HG02973 (cell line): ENCODE data around the gene RNF169.
A peak's percentile ranks its signal among the peaks of the same experiment; 100 is the strongest.
"Not testable (repeated sequence)": the region's sequence is repeated elsewhere in the genome, so short reads cannot be mapped to it uniquely, and the experiment has no call there.

Experiments used
- ATAC-seq: cut with Tn5 transposase; IDR thresholded peaks from one replicate; pipeline ENCODE4 v1.9.1; 2021; ENCODE audit warnings: moderate library complexity; ENCODE audit not compliant: unreplicated experiment

Gene RNF169

GRCh38 chr11:74768172-74768651 is 19.6 kb downstream of the RNF169 start:
- ATAC-seq = not testable (repeated sequence)

- no peak for ATAC-seq
Measured at GRCh38 chr11:74769055-74769707, 20.5 kb downstream of the RNF169 start.

DNA sequence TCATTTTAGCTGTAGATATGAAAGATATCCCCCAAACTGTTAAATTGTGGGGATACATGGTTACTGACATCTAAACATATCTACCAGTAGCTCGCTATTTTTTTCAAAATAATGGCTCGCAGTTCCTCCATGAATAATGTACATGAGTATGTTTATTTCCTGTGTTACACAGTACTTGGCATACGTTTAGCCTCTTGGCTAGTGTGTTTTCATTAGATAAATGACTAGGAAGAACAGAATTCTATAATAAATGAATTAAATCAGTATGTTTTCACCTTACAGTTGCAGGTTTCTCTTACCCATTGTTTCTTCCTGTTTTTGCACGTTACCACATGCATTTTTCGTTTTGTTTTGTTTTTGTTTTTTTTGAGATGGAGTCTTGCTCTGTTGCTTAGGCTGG is 21.8 kb downstream of the RNF169 start:
- ATAC-seq = no peak

- no peak for ATAC-seq
Measured at GRCh38 chr11:74771139-74771538, 22.5 kb downstream of the RNF169 start.

DNA sequence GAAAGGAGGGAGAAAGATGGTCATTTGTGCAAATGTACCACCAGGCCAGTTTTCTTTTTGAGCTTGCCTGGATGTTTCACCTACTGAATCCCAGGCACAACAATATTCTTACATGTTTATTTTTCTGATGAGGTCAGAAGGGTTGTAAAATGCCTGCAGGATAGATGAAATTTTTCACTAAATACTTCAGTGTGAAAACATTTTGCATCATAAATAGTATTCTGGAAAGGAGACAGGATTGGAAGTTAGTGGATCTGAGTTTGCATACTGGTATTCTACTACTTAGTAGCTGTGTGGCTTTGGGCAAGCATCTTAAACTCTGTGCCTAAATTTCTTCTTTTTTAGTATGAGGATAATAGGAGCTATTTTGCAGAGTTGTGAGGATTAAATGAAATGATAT is 24.8 kb downstream of the RNF169 start:
- ATAC-seq = no peak

- ATAC-seq = no peak
Measured at GRCh38 chr11:74775762-74776161, 27.1 kb downstream of the RNF169 start.

GRCh38 chr11:74776546-74776945 is 27.9 kb downstream of the RNF169 start:
- no peak for ATAC-seq

GRCh38 chr11:74777038-74777437 is 28.4 kb downstream of the RNF169 start:
- ATAC-seq = no peak

DNA sequence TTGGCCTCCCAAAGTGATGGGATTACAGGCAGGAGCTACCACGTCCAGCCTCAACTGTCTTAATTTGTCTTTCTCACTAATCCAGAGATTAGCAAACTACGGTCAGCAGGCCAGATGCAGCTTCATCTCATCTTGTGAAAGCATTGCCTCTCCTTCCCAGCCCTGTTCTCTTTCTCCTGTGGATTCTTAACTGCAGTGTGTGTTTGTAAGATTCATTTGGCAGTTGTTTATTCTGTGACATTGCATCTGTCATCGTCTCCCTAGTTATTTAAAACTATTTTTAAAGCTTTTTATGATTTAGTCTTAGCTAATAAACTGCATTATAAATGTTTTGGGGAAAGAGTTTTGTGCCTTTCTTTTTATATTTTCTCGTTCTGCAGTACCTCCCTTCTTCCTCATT is 29.2 kb downstream of the RNF169 start:
- no peak for ATAC-seq

GRCh38 chr11:74778581-74778980 is 29.9 kb downstream of the RNF169 start:
- ATAC-seq = no peak

DNA sequence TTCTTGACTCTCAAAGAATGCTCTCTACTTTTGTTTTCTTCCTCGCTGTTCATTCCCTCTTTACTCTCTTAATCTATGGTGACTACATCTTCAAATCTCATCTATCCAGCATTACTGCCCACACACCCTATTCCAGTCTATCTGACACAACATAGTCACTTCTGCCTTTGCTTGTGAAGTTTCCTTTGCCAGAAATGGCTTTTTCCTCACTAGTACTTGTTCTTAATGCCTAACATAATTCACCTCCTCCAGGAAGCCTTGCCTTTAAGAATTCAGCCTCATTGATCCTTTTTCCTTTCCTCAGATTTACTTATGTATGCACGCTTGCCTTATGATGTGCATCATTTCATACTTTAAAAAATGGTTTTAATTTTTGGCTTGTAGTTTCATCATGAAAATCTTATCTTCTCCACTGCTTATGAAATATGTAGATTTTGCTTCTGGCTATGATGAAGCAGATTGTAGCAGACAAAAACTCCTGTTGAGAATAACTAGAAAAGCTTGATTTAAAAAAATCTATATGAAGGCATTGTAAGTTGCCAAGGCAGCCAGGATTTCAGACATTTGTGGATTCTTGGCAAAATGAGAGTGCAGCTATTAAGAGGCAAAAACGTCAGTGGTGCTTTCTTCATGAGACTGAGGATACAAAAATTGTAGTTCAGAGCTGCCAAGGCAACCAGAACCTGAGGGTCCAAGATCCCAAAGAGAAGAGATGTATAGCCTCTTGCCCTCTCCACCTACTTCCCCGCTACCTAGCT is 31.8 kb downstream of the RNF169 start:
- ATAC-seq = no peak

DNA sequence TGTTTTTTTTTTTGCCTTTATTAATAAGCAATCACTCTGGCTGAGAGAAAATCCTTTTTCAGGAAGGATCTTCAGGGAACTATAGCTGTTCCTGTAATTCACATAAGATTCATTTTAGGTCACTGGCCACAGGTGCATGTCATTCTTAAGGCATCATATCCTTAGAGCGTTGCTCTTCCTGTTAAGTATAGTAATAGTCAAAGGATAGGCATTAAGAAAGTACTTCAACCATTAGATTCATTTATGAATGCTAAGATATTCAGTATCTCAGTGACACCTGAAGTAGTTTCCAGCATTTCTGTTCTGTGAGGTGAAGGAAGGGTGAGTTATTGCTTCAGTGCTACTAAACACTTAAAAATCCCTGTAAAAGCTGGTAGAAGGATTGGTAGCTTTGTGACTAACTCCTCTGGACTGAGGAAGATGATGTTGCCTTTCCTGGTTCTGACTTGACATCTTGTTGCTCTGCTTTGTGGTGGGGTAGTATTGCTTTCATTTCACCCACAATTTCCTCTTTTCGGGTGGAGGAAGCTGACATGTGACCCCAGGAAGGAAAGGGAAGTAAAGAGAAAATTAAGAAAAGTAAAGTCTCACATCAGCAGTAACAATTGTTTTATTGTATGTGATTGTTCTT is 34.7 kb downstream of the RNF169 start:
- ATAC-seq = peak; percentile 55

- no peak for ATAC-seq
Measured at GRCh38 chr11:74784234-74784633, 35.6 kb downstream of the RNF169 start.

DNA sequence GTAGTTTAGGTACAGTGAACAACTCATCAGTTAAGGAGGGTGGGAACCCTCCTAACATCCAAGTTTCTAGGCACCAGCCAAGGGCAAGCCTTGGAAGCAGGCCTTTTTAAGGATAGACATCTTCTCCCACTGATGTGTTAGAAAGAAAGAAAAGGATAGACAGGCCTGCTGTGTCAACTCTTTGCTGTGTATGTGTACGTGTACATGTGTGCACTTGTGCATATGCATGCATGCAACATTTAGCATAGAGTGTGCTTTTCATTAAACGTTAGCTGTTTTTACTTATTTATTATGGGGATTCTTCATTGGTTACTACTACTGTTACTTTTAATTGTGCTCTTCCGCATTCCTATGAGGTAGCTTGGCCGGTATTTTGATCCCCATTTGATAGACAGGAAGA is 36.1 kb downstream of the RNF169 start:
- no peak for ATAC-seq

DNA sequence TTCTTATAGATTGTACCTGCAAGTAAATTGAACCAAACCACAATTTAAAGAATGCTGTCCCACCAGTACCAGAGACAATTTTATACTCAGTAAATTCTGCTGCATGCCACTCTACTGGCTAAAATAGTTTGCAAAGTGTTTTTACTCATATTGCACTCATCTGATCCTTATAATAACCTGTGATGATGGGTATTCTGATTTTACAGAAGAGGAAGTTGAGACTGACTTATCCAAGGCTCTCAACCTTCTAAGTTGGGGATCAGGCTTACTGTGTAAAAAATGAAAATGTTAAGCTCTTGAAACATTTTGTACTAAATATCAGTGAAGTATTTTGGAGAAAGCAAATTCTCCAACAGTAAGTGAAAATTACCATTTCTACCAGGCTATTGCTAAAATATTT is 37.9 kb downstream of the RNF169 start:
- ATAC-seq = no peak

DNA sequence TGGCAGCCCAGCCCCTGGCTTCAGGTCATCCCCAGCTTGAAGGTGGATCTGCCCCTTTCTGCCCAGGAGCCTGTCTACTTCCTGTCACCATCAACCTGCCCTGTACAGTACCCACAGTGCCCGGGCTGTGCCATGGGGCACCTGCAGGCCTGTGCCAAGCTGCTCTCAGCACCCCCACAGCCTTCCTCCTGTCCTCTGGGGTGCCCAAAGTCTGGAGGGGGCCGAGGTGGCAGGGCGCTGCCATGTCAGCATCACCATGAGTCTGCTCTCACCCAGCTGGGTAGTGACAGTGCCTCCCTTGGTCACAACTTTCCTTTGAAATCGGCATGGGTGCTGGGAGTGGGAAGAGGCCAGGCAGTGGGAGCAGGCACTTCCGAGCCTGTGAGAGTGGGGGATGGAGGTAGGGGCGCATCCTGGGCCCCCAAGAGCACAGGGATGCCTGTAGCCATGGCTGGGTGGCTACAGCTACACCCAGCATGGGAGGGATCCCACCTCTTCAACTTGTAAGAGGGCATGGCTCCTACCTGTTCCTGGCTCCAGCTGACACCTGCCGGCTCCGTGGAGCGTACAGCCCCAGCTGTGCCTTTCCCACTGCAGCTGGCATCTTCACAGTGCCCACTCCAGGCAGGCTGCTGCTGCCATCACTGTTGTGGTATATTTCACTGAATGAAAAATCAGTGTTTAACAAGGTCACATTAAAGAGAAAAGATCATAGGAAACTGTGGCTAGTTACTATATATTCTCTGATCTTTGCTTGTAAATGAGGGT is 42.9 kb downstream of the RNF169 start:
- ATAC-seq = no peak

- ATAC-seq = no peak
Measured at GRCh38 chr11:74806267-74806666, 57.6 kb downstream of the RNF169 start.

DNA sequence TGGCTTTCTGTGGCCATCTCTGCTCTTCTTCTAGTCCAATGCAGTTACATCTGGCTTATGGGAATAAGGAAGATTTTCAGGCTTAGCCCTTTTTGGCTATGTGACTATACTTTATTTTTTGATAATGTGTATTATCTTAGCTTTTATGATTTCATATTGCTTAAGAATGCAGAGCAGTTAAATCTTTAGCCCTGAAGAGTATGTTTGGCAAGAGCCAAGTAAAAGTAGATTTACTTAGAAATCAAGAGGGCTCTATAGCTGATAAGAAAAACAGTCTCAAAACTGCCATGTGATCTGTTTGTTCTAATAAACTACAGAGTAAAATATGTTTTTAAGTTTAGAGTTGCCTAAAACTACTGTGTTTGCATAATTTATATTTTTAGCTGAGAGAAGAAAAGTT is 61.2 kb downstream of the RNF169 start:
- no peak for ATAC-seq

- ATAC-seq = no peak
Measured at GRCh38 chr11:74815966-74816365, 67.3 kb downstream of the RNF169 start.

DNA sequence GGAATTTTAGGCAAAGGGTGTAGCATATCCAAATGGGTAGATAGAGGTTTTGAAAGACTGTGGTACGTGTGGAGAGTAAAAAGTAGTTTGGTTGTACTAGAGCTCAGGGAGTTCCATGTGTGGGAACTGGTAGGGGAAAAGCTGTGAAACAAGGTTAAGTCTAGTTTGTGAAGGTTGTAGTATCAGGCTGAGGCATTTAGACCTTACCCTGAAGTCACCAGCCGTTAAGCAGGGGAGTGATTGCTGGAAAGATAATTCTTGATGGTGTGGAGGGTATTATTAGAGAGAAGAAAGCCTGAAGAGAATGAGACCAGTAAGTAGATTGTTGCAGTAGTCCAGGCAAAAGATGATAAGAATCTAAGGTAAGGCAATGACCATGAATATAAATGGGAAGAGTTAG is 68.0 kb downstream of the RNF169 start:
- no peak for ATAC-seq

GRCh38 chr11:74818283-74818946 is 69.8 kb downstream of the RNF169 start:
- no peak for ATAC-seq
